Kidney (tissue), 14 donors: Measurements from ENCODE around the gene FCN2. TPM values are rescaled to one million over a fixed set of nuclear protein-coding genes. Genes with fewer than 3 reads are reported as not detected.

Experiments
- DNase-seq, 5 donors: peaks; one replicate each; pipeline ENCODE4 v3.0.0-alpha.2; 2013 to 2020
- FAIRE-seq: peaks from 2 replicates; lab custom pipeline; 2012; peaks lifted over from hg19 to GRCh38; lab: Jason Lieb, UNC
- H3K27ac ChIP-seq, 2 donors: one replicate each; pipeline ENCODE4 v1.7.0; 2013; ENCODE audit warnings: low read depth in 2 of 2, low read length in 2 of 2, inconsistent platforms in 1 of 2
- H3K27me3 ChIP-seq: one replicate; pipeline ENCODE4 v1.7.1; 2013; ENCODE audit warnings: low read length, inconsistent platforms; ENCODE audit not compliant: control insufficient read depth, insufficient read depth
- H3K36me3 ChIP-seq, 3 donors: one replicate each; pipeline versions ENCODE4 v1.7.0 to v1.7.1; 2013; ENCODE audit warnings: low read length in 3 of 3, control low read depth in 1 of 3, inconsistent platforms in 1 of 3; ENCODE audit not compliant: insufficient read depth in 3 of 3, control insufficient read depth in 2 of 3
- H3K4me1 ChIP-seq, 3 donors: one replicate each; pipeline versions ENCODE4 v1.7.0 to v1.7.1; 2013; ENCODE audit warnings: low read length in 3 of 3, inconsistent platforms in 1 of 3, low read depth in 1 of 3; ENCODE audit not compliant: control insufficient read depth in 2 of 3, insufficient read depth in 2 of 3
- H3K4me3 ChIP-seq, 3 donors: one replicate each; pipeline versions ENCODE4 v1.7.0 to v1.8.1; 2013; ENCODE audit warnings: low read length in 3 of 3, control low read depth in 1 of 3, inconsistent platforms in 1 of 3
- H3K9ac ChIP-seq, 3 donors: one replicate each; pipeline versions ENCODE4 v1.7.0 to v1.7.1; 2013; ENCODE audit warnings: low read length in 3 of 3, control low read depth in 1 of 3, inconsistent platforms in 1 of 3
- H3K9me3 ChIP-seq, 3 donors: one replicate each; pipeline versions ENCODE4 v1.7.0 to v1.7.1; 2013; ENCODE audit warnings: low read length in 3 of 3, control low read depth in 1 of 3, inconsistent platforms in 1 of 3; ENCODE audit not compliant: control insufficient read depth in 2 of 3, insufficient read depth in 1 of 3
- CTCF ChIP-seq: IDR thresholded peaks from 3 replicates; pipeline ENCODE4 v1.5.1; 2012; ENCODE audit warnings: mild to moderate bottlenecking, moderate library complexity, borderline replicate concordance; ENCODE audit not compliant: insufficient read depth; ENCODE audit errors: extremely low read depth
- intact Hi-C: fragments of 100-400 bp; cut with DNase I; formaldehyde crosslinking; loops from one replicate; pipeline ENCODE4 v1.11.1; 2022
- polyA plus RNA-seq: library from polyadenylated mRNA; stranded (reverse); fragments of 350-450 nt; fragmentation: Illumina TruSeq; extraction: RNeasy Lipid Tissue Mini Kit (QIAGEN cat#74804); gene quantifications from one replicate; pipeline ENCODE4 v1.2.3, GENCODE V29; 2014; ENCODE audit warnings: low read depth, low replicate concordance; ENCODE audit not compliant: insufficient read depth
- total RNA-seq: library from RNA; stranded (reverse); fragmentation: NEBNext Ultra II Directional; extraction: Animal tissue kit (Norgen Biotek cat#: 25700); gene quantifications from one replicate; pipeline ENCODE4 v1.2.1, GENCODE V29; 2021
- donor health status: control.
- donor health status: control.
- donor health status: control.
- donor health status: control.
- donor health status: control.
- donor health status: DM: yes; HTN: yes; CAD: no.
- donor health status: Normal renal cell carcinoma (clear cell type).

Gene FCN2
- total and polyA plus RNA-seq, 2 donors from 2014 or later: 2.8 to 3.6 TPM

GRCh38 chr9:134875371-134875770 lies 5.2 kb upstream of the FCN2 start:
- FAIRE-seq (no peak), DNase-seq (no peak)
- intact Hi-C loops: no loop called here
- H3K36me3 ChIP-seq: no peaks in the 10 kb centered on the region
- H3K9ac ChIP-seq: no peak overlapping the region
- H3K27ac ChIP-seq: no peak overlapping the region
- H3K27me3 ChIP-seq: no peaks in the 10 kb centered on the region
- no peak overlapping the region for H3K4me3 ChIP-seq
- H3K4me1 ChIP-seq: peaks cover 0 to 2% (median 0%) of the 10 kb centered on the region in 3 donors
- no peaks in the 10 kb centered on the region for H3K9me3 ChIP-seq
- TF ChIP-seq CTCF: no peak

- no peak for DNase-seq
Measured at GRCh38 chr9:134877541-134877940, 3.1 kb upstream of the FCN2 start.

GRCh38 chr9:134879664-134880483 lies 736 bp upstream of the FCN2 start:
- FAIRE-seq: no peak
- no peak for DNase-seq
- Histone ChIP-seq H3K27ac (no peak overlapping the region), H3K27me3 (no peaks in the 10 kb centered on the region), H3K36me3 (no peaks in the 10 kb centered on the region), H3K9ac (no peak overlapping the region), H3K9me3 (no peaks in the 10 kb centered on the region), H3K4me1 (no peaks in the 10 kb centered on the region), H3K4me3 (no peak overlapping the region)
- no peak for TF ChIP-seq CTCF
- intact Hi-C loops: no loop called here

More at GRCh38 chr9:134877541-134877940, 3.1 kb upstream of the FCN2 start:
- Histone ChIP-seq H3K4me1 (no peaks in the 10 kb centered on the region), H3K27ac (no peak overlapping the region), H3K9me3 (no peaks in the 10 kb centered on the region), H3K9ac (no peak overlapping the region), H3K4me3 (no peak overlapping the region), H3K36me3 (no peaks in the 10 kb centered on the region), H3K27me3 (no peaks in the 10 kb centered on the region)
- no peak for FAIRE-seq
- intact Hi-C loops: no loop called here
- TF ChIP-seq CTCF: no peak
